Activated T-cell treated with anti-CD3 and anti-CD28 coated beads, Interleukin-2, amount 50 U/mL, for 72 hours (primary cell): Measurements from ENCODE around the gene SLX4IP. TPM values are rescaled to one million over a fixed set of nuclear protein-coding genes. Genes with fewer than 3 reads are reported as not detected.

ENCODE experiments used
- ATAC-seq, 2 donors: fragments of 150-1000 bp; cut with Tn5 transposase; replicated peaks in 1 of 2; 2 replicates each; pipeline ENCODE4 v1.10.0; 2021; ENCODE audit warnings: moderate library complexity in 2 of 2, mild to moderate bottlenecking in 1 of 2
- DNase-seq, 2 donors: peaks; one replicate each; pipeline ENCODE4 v3.0.0; 2021 to 2022; ENCODE audit warnings: mixed read lengths in 1 of 2
- H3K27ac Mint-ChIP-seq: one replicate; pipeline ENCODE4 v1.8.0; 2022; ENCODE audit warnings: mild to moderate bottlenecking, moderate library complexity, mixed read lengths
- H3K27me3 Mint-ChIP-seq: one replicate; pipeline ENCODE4 v1.8.0; 2022; ENCODE audit warnings: low read depth, mixed read lengths
- H3K36me3 Mint-ChIP-seq, 2 donors: one replicate each; pipeline ENCODE4 v1.8.0; 2022; ENCODE audit warnings: mixed read lengths in 2 of 2, mild to moderate bottlenecking in 1 of 2; ENCODE audit not compliant: insufficient read depth in 2 of 2
- H3K4me1 Mint-ChIP-seq: one replicate; pipeline ENCODE4 v1.8.0; 2022; ENCODE audit warnings: low read depth, mixed read lengths
- H3K4me3 Mint-ChIP-seq, 2 donors: one replicate each; pipeline ENCODE4 v1.8.0; 2022; ENCODE audit warnings: mild to moderate bottlenecking in 2 of 2, mixed read lengths in 2 of 2, moderate library complexity in 2 of 2
- H3K9me3 Mint-ChIP-seq, 2 donors: one replicate each; pipeline ENCODE4 v1.8.0; 2022; ENCODE audit warnings: mixed read lengths in 2 of 2
- total RNA-seq, 2 donors: library from RNA; stranded (reverse); gene quantifications; one replicate each; pipeline ENCODE4 v1.2.3, GENCODE V29; 2022

The SLX4IP gene
- total RNA-seq, 2 donors from 2014 or later, result 7.3 to 10.9 TPM

GRCh38 chr20:10641467-10641866, 206.4 kb downstream of the SLX4IP start:
- Mint-ChIP-seq H3K27me3 (no peaks in the 10 kb centered on the region), H3K27ac (no peak overlapping the region), H3K9me3 (no peaks in the 10 kb centered on the region), H3K4me3 (no peak overlapping the region), H3K36me3 (no peaks in the 10 kb centered on the region), H3K4me1 (peaks cover 6% of the 10 kb centered on the region)
- ATAC-seq (no peak), DNase-seq (no peak)

GRCh38 chr20:10641893-10642292, 206.8 kb downstream of the SLX4IP start:
- DNase-seq, result no peak
- no peak for ATAC-seq
- no peaks in the 10 kb centered on the region for H3K36me3 Mint-ChIP-seq
- H3K4me1 Mint-ChIP-seq, result peaks cover 6% of the 10 kb centered on the region
- H3K27me3 Mint-ChIP-seq, result no peaks in the 10 kb centered on the region
- H3K9me3 Mint-ChIP-seq, result no peaks in the 10 kb centered on the region
- no peak overlapping the region for H3K4me3 Mint-ChIP-seq
- H3K27ac Mint-ChIP-seq, result no peak overlapping the region

GRCh38 chr20:10642856-10643559, 207.9 kb downstream of the SLX4IP start:
- Mint-ChIP-seq H3K4me1 (peaks cover 6% of the 10 kb centered on the region), H3K4me3 (no peak overlapping the region), H3K9me3 (no peaks in the 10 kb centered on the region), H3K36me3 (no peaks in the 10 kb centered on the region), H3K27ac (no peak overlapping the region), H3K27me3 (peaks cover 9% of the 10 kb centered on the region)
- no peak for DNase-seq
- ATAC-seq, result no peak

- DNase-seq, result no peak
- no peak for ATAC-seq
- Mint-ChIP-seq H3K36me3 (no peaks in the 10 kb centered on the region), H3K4me3 (no peak overlapping the region), H3K9me3 (no peaks in the 10 kb centered on the region), H3K4me1 (peaks cover 6% of the 10 kb centered on the region), H3K27ac (no peak overlapping the region), H3K27me3 (peaks cover 10% of the 10 kb centered on the region)
Observed at GRCh38 chr20:10643560-10643873, 208.4 kb downstream of the SLX4IP start.

- Mint-ChIP-seq H3K4me3 (no peak overlapping the region), H3K27me3 (peaks cover 14% of the 10 kb centered on the region), H3K36me3 (no peaks in the 10 kb centered on the region), H3K4me1 (peaks cover 6% of the 10 kb centered on the region), H3K9me3 (no peaks in the 10 kb centered on the region), H3K27ac (no peak overlapping the region)
- ATAC-seq (peak in 1 of 2 donors; percentile 30), DNase-seq (no peak)
Observed at GRCh38 chr20:10644458-10645204, 209.5 kb downstream of the SLX4IP start.

- Mint-ChIP-seq H3K9me3 (no peaks in the 10 kb centered on the region), H3K27me3 (peaks cover 19% of the 10 kb centered on the region), H3K27ac (no peak overlapping the region), H3K4me3 (no peak overlapping the region), H3K36me3 (no peaks in the 10 kb centered on the region), H3K4me1 (peaks cover 6% of the 10 kb centered on the region)
- no peak for ATAC-seq
- DNase-seq, result no peak
Observed at GRCh38 chr20:10645205-10645570, 210.1 kb downstream of the SLX4IP start.

GRCh38 chr20:10646006-10646405, 210.9 kb downstream of the SLX4IP start:
- H3K27ac Mint-ChIP-seq, result no peak overlapping the region
- H3K9me3 Mint-ChIP-seq, result no peaks in the 10 kb centered on the region
- peaks cover 6% of the 10 kb centered on the region for H3K4me1 Mint-ChIP-seq
- H3K27me3 Mint-ChIP-seq, result peaks cover 24% of the 10 kb centered on the region
- no peaks in the 10 kb centered on the region for H3K36me3 Mint-ChIP-seq
- no peak overlapping the region for H3K4me3 Mint-ChIP-seq
- DNase-seq (no peak), ATAC-seq (no peak)

- Mint-ChIP-seq H3K27me3 (peaks cover 24% of the 10 kb centered on the region), H3K36me3 (no peaks in the 10 kb centered on the region), H3K4me3 (no peak overlapping the region), H3K27ac (no peak overlapping the region), H3K9me3 (no peaks in the 10 kb centered on the region), H3K4me1 (peaks cover 6% of the 10 kb centered on the region)
- ATAC-seq (no peak), DNase-seq (no peak)
Observed at GRCh38 chr20:10646886-10647420, 211.8 kb downstream of the SLX4IP start.

GRCh38 chr20:10647471-10647870, 212.4 kb downstream of the SLX4IP start:
- DNase-seq (peak; percentile 8 to 9), ATAC-seq (peak; percentile 49 to 50)
- H3K27me3 Mint-ChIP-seq, result peaks cover 24% of the 10 kb centered on the region
- H3K36me3 Mint-ChIP-seq, result no peaks in the 10 kb centered on the region
- no peak overlapping the region for H3K4me3 Mint-ChIP-seq
- H3K4me1 Mint-ChIP-seq, result peaks cover 6% of the 10 kb centered on the region
- no peaks in the 10 kb centered on the region for H3K9me3 Mint-ChIP-seq
- H3K27ac Mint-ChIP-seq, result no peak overlapping the region

GRCh38 chr20:10647909-10648308, 212.8 kb downstream of the SLX4IP start:
- no peak for ATAC-seq
- no peak overlapping the region for H3K27ac Mint-ChIP-seq
- peaks cover 24% of the 10 kb centered on the region for H3K27me3 Mint-ChIP-seq

GRCh38 chr20:10648651-10649050, 213.5 kb downstream of the SLX4IP start:
- H3K9me3 Mint-ChIP-seq, result no peaks in the 10 kb centered on the region
- DNase-seq, result no peak
- H3K4me3 Mint-ChIP-seq, result no peak overlapping the region
- no peaks in the 10 kb centered on the region for H3K4me1 Mint-ChIP-seq
- ATAC-seq, result no peak
- peaks cover 24% of the 10 kb centered on the region for H3K27me3 Mint-ChIP-seq
- no peak overlapping the region for H3K27ac Mint-ChIP-seq
- no peaks in the 10 kb centered on the region for H3K36me3 Mint-ChIP-seq

More at GRCh38 chr20:10647909-10648308, 212.8 kb downstream of the SLX4IP start:
- Mint-ChIP-seq H3K4me3 (no peak overlapping the region), H3K9me3 (no peaks in the 10 kb centered on the region), H3K36me3 (no peaks in the 10 kb centered on the region), H3K4me1 (peaks cover 6% of the 10 kb centered on the region)
- DNase-seq, result no peak

- no peak for DNase-seq
- Mint-ChIP-seq H3K36me3 (no peaks in the 10 kb centered on the region), H3K27ac (no peak overlapping the region), H3K4me1 (no peaks in the 10 kb centered on the region), H3K4me3 (no peak overlapping the region), H3K27me3 (peaks cover 24% of the 10 kb centered on the region), H3K9me3 (no peaks in the 10 kb centered on the region)
- ATAC-seq, result no peak
Observed at GRCh38 chr20:10649080-10649796, 214.1 kb downstream of the SLX4IP start.

- no peaks in the 10 kb centered on the region for H3K36me3 Mint-ChIP-seq
- H3K4me1 Mint-ChIP-seq, result no peaks in the 10 kb centered on the region
- no peak overlapping the region for H3K4me3 Mint-ChIP-seq
- no peak overlapping the region for H3K27ac Mint-ChIP-seq
- peaks cover 30% of the 10 kb centered on the region for H3K27me3 Mint-ChIP-seq
- ATAC-seq, result no peak
- DNase-seq, result no peak
- no peaks in the 10 kb centered on the region for H3K9me3 Mint-ChIP-seq
Observed at GRCh38 chr20:10649797-10650160, 214.7 kb downstream of the SLX4IP start.
